Testis (tissue), 3 donors: ENCODE measurements around the gene ZNF76. TPM values are rescaled to one million over a fixed set of nuclear protein-coding genes. Genes with fewer than 3 reads are reported as not detected.
"Not testable (repeated sequence)": the region's sequence is repeated elsewhere in the genome, so short reads cannot be mapped to it uniquely, and the experiment has no call there.

Experiments used
- DNase-seq: peaks from one replicate; pipeline ENCODE4 v3.0.0-alpha.2; 2019
- H3K27ac ChIP-seq, 2 donors: fragments of 200-600 bp; sonication (generic); one replicate each; pipeline ENCODE4 v1.5.1; 2019
- H3K27me3 ChIP-seq: fragments of 200-600 bp; sonication (generic); one replicate; pipeline ENCODE4 v1.5.1; 2019
- H3K36me3 ChIP-seq: fragments of 200-600 bp; sonication (generic); one replicate; pipeline ENCODE4 v1.5.1; 2017; ENCODE audit warnings: low read depth; ENCODE audit errors: missing control alignments
- H3K4me1 ChIP-seq: fragments of 200-600 bp; sonication (generic); one replicate; pipeline ENCODE4 v1.5.1; 2019
- H3K4me3 ChIP-seq, 2 donors: fragments of 200-600 bp; sonication (generic); one replicate each; pipeline ENCODE4 v1.5.1; 2017 to 2019
- H3K9me3 ChIP-seq: fragments of 200-600 bp; sonication (generic); one replicate; pipeline ENCODE4 v1.5.1; 2017
- CTCF ChIP-seq, 3 experiments: fragments of 450-650 bp in 2 of 3; fragments of 200-600 bp in 1 of 3; sonication (generic) in 1 of 3; IDR thresholded peaks; one replicate each; pipeline ENCODE4 v1.5.1; 2016 to 2019; ENCODE audit warnings: antibody characterized with exemption in 3 of 3, mild to moderate bottlenecking in 2 of 3, moderate library complexity in 1 of 3
- POLR2A ChIP-seq: fragments of 450-650 bp; IDR thresholded peaks from one replicate; pipeline ENCODE4 v1.6.1; 2017; ENCODE audit warnings: antibody characterized with exemption, mild to moderate bottlenecking, moderate library complexity
- WGBS, 2 donors: methylation state at CpG; one replicate each; pipeline ENCODE4 v1.1.5; 2018; 5-methylcytosine and 5-hydroxymethylcytosine counted together
- intact Hi-C: fragments of 100-400 bp; cut with DNase I; formaldehyde crosslinking; loops from one replicate; pipeline ENCODE4 v1.15.1; 2023; ENCODE audit warnings: low total_unique reads
- polyA plus RNA-seq: library from polyadenylated mRNA; stranded (reverse); fragments of 350-450 nt; fragmentation: Illumina TruSeq; extraction: RNeasy Lipid Tissue Mini Kit (QIAGEN cat#74804); gene quantifications from one replicate; pipeline ENCODE4 v1.2.3, GENCODE V29; 2014; ENCODE audit warnings: low read depth, low replicate concordance; ENCODE audit not compliant: insufficient read depth
- total RNA-seq, 2 donors: library from RNA; depleted of rRNA; stranded (reverse); fragments of >200 nt; gene quantifications; one replicate each; pipeline ENCODE4 v1.2.3, GENCODE V29; 2016

The ZNF76 gene
- total and polyA plus RNA-seq, 3 donors from 2014 or later = 76.9 to 97.3 (median 81.3) TPM

- H3K4me3 ChIP-seq = no peak overlapping the region
- no peaks in the 10 kb centered on the region for H3K9me3 ChIP-seq
- no peak overlapping the region for H3K27ac ChIP-seq
- no peaks in the 10 kb centered on the region for H3K36me3 ChIP-seq
- DNase-seq = peak; percentile 68
- H3K4me1 ChIP-seq = no peaks in the 10 kb centered on the region
- intact Hi-C loops = no loop called here
- TF ChIP-seq CTCF (IDR thresholded peaks at IDR 0.05) = peak in 2 of 3 experiments; percentile 39 to 48
- no peak for TF ChIP-seq POLR2A
- no peaks in the 10 kb centered on the region for H3K27me3 ChIP-seq
- WGBS, 2 donors = 48 to 68% methylated on average over 7 of the region's 7 CpGs
Measured at GRCh38 chr6:35327349-35328027, 68.0 kb downstream of the ZNF76 start.

GRCh38 chr6:35328108-35328723 lies 68.7 kb downstream of the ZNF76 start:
- Histone ChIP-seq H3K9me3 (no peaks in the 10 kb centered on the region), H3K36me3 (no peaks in the 10 kb centered on the region), H3K27ac (no peak overlapping the region), H3K27me3 (no peaks in the 10 kb centered on the region), H3K4me1 (no peaks in the 10 kb centered on the region), H3K4me3 (no peak overlapping the region)
- DNase-seq = no peak
- no peak for TF ChIP-seq POLR2A
- no peak for TF ChIP-seq CTCF (IDR thresholded peaks at IDR 0.05)
- intact Hi-C loops = no loop called here
- WGBS, 2 donors = 91 to 94% methylated on average over 1 of the region's 1 CpG

- intact Hi-C loops = not testable (repeated sequence)
Measured at GRCh38 chr6:35328965-35329364, 69.4 kb downstream of the ZNF76 start.

GRCh38 chr6:35330541-35331119 lies 71.1 kb downstream of the ZNF76 start:
- no peak for DNase-seq
- Histone ChIP-seq H3K36me3 (no peaks in the 10 kb centered on the region), H3K9me3 (no peaks in the 10 kb centered on the region), H3K4me1 (no peaks in the 10 kb centered on the region), H3K4me3 (no peak overlapping the region), H3K27me3 (no peaks in the 10 kb centered on the region), H3K27ac (no peak overlapping the region)
- intact Hi-C loops = no loop called here
- WGBS, 2 donors = 85 to 86% methylated on average over 9 of the region's 9 CpGs
- TF ChIP-seq POLR2A (no peak), CTCF (IDR thresholded peaks at IDR 0.05) (no peak)

More at GRCh38 chr6:35328965-35329364, 69.4 kb downstream of the ZNF76 start:
- H3K27me3 ChIP-seq, H3K36me3 ChIP-seq, DNase-seq, H3K4me3 ChIP-seq, H3K27ac ChIP-seq, H3K4me1 ChIP-seq, H3K9me3 ChIP-seq: not testable (repeated sequence)
- 85 to 94% methylated on average over 8 of the region's 8 CpGs for WGBS, 2 donors

- WGBS, 2 donors = 88 to 93% methylated on average over 5 to 9 of the region's 9 CpGs
- intact Hi-C loops, DNase-seq, H3K4me3 ChIP-seq, H3K36me3 ChIP-seq, H3K9me3 ChIP-seq, H3K27ac ChIP-seq, H3K4me1 ChIP-seq, H3K27me3 ChIP-seq: not testable (repeated sequence)
Measured at GRCh38 chr6:35332074-35332887, 72.7 kb downstream of the ZNF76 start.
